GM21390 (cell line): ENCODE measurements around the gene CASS4.
"Not testable (repeated sequence)": the region's sequence is repeated elsewhere in the genome, so short reads cannot be mapped to it uniquely, and the experiment has no call there.

Source experiments
- ATAC-seq: cut with Tn5 transposase; IDR thresholded peaks from one replicate; pipeline ENCODE4 v1.9.1; 2021; ENCODE audit not compliant: unreplicated experiment

Gene CASS4, protein sequence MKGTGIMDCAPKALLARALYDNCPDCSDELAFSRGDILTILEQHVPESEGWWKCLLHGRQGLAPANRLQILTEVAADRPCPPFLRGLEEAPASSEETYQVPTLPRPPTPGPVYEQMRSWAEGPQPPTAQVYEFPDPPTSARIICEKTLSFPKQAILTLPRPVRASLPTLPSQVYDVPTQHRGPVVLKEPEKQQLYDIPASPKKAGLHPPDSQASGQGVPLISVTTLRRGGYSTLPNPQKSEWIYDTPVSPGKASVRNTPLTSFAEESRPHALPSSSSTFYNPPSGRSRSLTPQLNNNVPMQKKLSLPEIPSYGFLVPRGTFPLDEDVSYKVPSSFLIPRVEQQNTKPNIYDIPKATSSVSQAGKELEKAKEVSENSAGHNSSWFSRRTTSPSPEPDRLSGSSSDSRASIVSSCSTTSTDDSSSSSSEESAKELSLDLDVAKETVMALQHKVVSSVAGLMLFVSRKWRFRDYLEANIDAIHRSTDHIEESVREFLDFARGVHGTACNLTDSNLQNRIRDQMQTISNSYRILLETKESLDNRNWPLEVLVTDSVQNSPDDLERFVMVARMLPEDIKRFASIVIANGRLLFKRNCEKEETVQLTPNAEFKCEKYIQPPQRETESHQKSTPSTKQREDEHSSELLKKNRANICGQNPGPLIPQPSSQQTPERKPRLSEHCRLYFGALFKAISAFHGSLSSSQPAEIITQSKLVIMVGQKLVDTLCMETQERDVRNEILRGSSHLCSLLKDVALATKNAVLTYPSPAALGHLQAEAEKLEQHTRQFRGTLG

DNA sequence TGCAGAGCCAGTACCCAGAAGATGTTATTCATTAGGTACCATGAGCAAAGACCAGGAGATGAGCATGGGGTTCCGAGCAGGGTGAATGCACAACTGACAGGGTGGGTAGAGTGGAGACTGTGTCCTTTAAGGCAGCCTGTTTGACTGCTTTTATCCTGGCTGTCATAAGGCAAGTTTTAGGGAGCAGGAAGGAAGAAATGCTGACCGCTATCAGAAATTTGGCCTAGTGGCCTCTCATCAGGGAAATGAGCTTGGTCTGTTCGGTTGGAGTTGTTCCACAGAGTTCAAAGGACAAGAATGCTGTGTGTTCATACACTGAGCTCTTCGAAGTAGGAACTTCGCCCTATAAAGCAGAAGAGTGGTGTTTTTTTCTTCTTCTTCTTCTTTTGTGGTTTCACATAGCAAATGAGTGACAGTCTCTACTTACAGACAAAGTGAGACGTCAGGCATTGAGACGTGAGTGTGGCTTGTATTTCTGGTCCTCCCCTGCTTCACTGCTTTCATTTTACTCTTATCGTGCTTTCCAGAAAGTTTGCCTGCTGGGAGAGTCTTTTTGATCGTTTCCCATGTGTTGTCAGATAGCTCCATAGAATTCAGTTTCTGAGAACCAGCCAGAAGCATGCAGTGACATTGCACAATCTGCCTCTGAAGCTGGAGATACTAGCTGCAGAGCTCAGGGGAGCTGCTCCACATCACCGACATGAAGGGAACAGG lies at the start of gene CASS4:
Gene CASS4 (plus strand): TSS at position 502 of the 714 bp plus-strand sequence. CDS start 199 bp downstream, at position 701.
- ATAC-seq, result peak; percentile 79

DNA sequence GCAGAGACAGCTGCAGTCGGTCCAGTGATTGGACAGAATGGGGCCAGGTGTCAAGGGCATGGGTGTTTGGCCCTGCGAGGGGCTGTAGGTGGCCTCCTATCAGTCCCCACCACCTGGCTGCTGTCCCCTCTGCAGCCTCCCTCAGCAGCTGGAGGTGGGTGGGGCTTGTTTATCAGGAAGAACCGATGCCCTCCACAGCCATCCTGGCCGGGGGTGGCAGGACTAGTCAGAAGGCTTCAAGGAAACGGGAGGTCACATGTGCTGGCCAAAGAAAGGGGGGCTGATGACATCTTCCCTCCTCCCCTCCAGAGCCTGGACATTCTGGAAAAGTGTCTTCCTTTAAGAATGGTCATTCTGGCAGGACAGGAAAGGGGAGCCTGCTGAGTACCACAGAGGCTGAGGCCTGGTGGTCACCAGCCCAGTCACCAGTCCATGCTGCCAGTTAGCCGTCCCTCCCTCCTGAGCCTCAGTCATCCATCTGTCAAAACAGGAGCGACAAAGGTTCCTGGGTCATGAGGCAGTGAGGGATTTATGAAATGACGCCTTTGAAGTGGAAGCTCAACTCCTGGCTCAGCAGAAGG lies 49.1 kb upstream of the CASS4 start:
- ATAC-seq, result no peak

DNA sequence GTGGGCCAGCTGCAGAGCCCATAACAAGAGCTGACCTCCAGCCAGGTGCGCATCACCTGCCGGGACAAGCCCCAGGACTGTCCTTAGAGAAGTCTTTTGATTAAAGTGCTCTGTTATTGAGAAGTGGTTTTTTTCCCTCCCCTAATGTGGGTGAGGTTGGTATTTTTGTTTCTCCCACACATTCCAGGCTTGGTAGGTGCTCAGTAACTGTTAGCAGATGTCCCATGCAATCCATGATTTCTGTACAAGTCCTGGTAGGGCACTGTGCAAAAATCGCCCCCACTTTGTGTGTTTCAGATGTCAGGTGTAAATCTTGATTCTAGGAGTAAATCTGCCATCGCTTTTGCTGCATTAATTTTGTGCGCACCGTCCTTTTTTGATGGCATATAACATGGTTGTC lies 48.6 kb upstream of the CASS4 start:
- ATAC-seq, result no peak

DNA sequence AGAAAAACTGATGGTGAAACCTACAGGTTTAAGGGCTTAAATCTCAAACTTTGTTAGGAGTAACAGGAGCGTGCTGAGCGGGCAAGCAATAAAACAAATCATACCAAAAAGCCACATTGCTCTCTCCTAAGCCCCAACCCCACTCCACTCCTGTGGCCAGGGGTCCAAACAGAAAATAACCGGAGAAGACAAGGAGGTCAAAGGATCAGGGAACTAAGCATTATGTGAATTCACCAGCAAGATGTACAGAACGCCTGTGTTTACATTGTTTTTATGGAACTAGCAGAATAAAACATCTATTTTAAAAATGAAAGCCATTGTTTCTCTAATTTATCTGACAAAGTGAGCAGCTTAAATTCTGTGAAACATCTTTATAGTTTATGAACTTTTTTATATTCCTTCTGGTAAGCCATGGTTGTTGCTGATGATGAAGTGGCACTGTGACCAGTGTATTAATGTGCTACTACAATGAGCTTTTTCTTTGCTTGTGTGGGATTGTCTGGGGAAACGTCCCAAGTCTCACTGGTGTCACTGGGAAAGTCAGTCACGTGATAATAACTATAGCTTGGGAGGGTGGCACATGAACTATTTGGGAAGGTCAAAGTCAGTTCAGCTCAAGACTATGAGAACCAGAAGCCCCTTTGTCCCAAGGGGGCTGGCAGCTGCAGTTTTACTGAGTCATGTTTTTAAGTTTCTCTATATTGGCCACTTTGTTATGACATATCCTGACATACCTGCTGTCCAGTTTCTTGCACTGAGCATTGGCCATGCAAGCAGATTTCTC lies 43.5 kb upstream of the CASS4 start:
- no peak for ATAC-seq

DNA sequence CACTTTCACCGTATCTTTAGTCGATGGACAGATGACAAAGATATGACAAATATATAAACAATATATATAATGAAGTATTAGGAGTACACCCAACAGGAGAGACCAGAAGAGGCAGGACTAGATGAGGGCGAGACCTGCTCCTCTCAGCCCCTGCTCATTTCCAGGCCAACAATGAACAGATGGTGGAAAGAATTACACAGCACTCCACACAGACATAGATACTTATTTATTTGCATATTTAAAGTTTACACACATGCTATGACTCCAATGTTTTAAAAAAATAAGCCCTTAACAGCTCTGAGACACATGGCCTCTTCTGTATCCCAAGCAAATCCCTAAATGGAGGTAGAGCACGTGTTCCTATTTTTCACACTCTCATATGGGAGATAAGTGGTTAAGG lies 42.9 kb upstream of the CASS4 start:
- no peak for ATAC-seq

DNA sequence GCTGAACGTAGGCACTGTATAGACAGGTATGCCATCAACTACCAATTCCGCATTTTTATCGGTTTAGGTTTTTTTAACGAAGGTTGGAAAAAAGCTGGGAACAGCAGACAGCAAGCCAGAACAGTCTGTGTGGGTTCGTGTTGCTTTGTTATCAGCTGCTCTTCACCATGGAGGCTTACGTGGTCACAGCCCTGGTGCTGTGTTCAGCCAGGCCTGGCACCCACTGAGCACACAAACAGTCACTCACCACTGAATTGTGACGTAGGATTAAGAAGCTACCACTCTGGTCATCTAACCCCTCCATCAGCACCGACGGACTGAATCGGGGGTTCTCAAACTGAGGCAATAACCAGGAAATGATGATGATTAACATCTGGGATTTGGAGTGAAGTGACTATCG lies 40.1 kb upstream of the CASS4 start:
- ATAC-seq, result no peak

DNA sequence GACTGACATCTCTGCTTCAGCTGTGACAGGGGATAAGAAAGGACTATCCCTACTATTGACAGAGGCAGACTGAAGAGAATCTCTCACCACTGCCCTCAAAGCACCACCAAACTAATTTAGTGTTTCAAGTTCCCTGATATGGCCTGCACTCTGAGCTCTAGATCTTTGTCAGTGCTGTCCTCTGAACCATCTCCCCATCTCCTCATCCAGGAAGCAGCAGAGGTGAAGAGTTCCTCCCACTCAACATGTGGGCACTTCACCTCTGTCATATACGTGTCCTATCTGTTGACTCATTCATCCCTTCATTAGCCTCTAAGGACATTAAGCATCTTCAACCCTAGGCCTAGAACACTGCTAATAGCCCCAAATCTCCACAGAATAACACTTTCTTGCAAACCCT lies 39.2 kb upstream of the CASS4 start:
- ATAC-seq, result no peak

DNA sequence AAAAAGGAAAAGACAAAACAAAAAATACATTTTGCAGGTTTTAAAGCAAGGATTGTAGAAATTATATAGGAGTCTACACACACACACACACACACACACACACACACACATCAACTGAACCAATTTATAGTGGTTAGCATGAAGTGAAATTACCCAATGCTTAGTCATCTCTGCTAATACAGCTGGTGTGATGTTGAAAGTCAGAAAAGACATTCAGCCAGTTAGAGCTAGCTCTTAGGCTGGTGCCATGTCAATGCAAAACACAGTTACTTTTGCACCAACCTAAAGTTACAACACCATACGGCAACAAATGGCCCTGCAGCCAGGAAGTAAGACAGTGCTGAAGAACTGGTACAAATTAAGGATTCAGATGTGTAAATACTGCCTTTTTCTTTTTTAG lies 38.1 kb upstream of the CASS4 start:
- ATAC-seq, result peak; percentile 72

DNA sequence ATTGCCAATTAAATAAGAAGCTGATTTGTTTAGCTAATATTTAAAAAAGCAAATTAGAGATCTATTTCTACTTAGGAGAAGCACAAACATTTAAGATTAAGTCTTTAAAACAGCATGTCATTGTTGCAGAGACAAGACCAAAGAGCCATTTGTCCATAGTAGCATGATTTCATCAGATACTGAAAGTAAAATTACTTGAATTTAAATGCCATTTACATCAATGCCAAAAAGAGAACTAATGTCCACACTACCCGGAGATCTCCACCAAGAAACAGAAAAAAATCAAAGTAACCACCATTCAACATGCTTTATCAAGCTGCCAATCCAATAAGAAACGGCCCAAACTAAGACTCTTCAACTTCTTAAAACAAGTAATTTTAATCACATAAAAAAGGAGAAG lies 35.7 kb upstream of the CASS4 start:
- no peak for ATAC-seq

DNA sequence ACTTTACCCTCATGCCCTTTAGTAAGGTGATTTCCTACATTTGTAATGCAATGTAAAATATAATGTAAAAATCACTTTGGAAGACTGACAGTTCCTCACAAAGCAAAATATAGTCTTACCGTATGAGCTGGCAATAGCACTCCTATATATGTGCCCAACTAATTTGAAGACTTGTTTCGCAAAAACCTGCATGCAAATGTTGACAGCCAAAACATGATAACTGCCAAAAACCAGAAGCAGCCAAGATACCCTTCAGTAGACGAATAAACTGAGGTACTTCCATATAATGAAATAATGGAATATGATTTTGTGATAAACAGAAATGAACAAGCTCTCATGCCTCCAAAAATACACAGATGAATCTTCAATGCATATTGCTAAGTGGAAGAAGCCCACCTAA lies 33.7 kb upstream of the CASS4 start:
- no peak for ATAC-seq

DNA sequence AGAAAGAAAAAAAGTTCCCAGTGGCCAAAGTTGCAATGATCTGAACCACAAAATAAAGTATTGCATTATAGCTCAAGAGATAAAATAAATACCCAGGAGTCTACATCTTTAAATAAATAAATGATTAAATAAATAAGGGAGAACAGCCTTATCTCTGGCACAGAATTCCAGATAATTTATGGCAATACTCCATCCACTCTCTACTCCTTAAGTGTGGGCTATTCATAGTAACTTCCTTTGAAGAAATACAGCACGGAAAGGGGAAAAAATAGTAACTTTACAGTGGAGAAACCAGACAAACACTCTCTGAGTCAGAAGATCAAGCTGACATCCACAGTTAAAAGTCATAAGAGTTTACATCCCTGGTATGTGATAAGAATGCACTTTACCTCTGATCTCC lies 31.7 kb upstream of the CASS4 start:
- ATAC-seq, result no peak

DNA sequence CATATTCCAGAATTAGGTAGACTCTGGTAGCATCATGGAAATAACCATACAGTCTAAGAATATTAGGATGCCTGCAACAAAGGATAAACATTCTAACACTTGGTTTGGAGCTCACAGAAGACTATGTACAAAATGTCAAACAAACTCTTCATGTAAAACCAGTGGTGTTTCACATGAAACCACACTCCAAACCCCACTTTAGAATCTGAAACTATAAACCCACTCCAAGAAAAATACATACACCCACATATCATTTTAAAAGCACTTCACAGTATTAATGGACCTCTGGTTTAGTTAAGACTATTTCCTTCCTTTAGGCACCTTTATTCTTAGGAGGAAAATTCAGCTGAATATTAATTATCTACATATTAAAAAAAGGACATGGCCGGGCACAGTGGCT lies 30.6 kb upstream of the CASS4 start:
- ATAC-seq, result peak; percentile 77

DNA sequence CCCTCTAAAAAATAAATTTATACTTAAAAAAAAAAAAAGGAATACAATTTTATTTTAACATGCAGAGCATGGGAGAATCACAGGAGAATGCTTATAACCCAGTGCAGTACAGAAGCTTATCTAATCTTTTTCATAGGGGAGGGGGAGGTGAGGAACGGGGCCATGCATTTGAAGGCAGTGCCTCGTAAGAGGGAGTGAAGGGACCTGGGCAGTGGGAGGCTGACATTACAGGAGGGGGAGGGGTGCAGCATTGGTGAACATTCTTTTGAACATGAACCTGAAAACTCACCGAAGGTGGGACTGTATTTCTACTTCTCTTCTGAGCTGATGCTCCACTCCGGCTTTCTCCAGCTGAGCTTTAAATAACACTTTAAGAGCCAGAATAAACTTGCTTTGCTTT lies 29.4 kb upstream of the CASS4 start:
- ATAC-seq, result no peak

DNA sequence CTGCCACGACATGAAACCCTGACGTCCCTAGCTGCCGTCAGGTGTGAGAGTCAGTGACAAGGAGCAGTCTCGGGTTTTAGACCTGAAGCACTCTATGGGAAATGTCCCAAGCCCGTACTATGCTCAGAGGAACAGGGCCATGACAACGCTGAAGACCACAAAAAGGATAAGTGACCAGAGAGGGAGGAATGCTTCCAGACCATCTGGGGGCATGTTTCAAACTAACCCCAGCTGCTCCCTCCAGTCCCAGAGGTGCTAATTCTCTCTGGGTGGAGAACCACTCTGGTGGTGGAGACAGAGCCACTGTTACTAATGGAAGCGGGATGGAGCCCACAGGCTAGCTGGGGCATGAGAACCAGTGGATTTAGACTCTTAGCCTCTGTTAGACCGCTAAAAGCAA lies 28.7 kb upstream of the CASS4 start:
- ATAC-seq, result no peak

DNA sequence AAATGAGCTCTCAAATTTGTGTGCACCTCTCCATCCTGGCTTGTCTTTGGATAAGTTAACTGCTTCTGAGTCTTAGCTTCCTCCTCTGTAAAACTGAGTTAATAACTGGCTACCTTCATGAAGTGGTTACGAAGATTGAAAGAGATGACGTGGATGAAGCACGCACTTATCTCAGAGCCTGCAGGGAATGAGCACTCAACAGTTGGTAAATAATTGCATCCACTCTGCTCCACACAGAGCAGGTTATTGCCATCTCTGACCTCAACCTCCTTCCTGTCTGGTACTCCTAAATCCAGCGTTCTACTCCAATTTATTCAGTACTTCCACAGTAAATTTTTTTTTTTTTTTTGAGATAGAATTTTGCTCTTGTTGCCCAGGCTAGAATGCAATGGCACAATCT lies 26.9 kb upstream of the CASS4 start:
- no peak for ATAC-seq

DNA sequence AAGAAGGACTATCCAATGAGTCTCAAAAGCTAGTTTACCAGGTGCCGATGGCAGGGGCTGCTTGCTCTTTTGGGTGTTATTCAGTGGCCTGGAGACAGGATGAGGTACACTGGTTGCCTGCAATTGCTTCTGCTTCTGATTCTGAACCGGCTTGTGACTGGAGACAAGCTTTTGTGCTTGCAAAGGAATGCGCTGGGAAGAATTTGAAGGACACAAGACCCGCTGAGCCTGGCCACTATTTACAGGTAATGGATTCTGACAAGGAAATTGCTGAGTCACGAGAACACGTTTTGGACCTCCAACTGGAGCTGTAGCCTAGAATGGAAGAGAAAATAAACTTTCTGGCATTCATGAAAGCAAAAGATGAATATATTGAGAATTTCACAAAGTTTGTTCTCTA lies 25.8 kb upstream of the CASS4 start:
- ATAC-seq, result no peak

DNA sequence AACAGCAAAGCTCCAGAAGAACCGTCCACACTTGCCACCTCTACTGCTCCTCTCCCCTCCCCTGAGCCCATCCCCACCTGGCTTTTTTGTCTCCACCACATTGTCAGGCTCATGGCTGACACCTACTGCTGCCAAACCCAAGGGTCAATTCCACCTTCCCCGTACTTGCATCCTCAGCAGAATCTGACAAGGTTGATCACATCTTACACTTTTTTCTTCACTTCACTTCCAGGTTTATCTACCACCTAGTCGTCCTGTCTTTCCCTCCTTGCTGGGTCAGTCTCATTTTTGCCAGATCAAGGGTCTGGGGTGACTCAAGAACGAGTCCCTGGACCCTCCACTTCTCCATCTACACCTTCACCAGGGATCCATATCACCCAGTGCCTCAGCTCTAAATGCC lies 23.2 kb upstream of the CASS4 start:
- no peak for ATAC-seq

DNA sequence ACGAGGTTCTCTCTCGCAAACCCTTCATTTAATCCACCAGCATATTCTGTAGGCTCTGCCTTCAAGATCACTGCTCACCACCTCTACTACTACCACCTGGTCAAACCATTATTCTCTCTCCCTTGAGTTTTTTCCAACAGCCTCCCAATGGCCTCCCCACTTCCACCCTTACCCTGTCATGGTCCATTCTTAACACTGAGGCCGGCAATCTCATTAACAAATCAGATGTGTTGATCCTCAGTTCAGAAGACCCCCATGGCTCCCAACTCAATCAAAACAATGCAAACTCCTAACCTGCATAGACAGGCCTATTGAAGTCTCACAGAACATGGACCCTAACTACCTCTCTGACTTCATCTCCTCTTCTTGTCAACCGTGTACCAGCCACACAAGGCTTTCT lies 22.3 kb upstream of the CASS4 start:
- ATAC-seq, result no peak

DNA sequence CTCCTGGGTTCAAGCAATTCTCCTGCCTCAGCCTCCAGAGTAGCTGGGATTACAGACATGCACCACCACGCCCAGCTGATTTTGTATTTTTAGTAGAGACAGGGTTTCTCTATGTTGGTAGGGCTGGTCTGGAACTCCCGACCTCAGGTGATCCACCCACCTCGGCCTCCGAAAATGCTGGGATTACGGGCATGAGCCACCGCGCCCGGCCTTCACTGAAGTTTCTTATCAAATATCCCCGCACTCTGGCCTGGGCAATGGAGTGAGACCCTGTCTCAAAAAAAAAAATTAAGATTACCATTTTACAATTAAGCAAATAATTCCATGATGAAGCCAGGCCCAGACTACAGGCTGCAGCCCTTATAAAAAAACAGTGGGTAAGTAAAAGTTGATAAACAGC lies 21.7 kb upstream of the CASS4 start:
- not testable (repeated sequence) for ATAC-seq

DNA sequence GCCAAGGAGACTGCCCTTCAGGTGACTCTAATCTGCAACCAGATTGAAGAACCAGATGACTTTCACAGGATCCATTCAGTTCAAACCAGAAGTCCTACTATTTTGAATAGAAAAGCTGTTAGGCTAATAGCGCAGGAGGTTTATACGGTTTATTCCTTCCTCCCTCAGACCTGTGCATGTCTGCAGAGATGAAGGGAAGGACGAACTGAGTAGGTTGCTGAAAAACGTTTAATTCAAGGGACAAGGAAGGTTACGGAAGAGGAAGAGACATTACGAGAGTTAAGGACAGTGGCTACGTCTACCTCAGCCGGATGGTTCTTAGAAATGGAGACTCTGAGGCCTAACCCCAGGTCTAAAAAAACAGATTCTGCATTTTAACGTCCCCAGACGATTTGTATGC lies 21.0 kb upstream of the CASS4 start:
- no peak for ATAC-seq
